Stimulated activated CD8-positive, alpha-beta memory T cell treated with anti-CD3 and anti-CD28 coated beads, Interleukin-12 subunit alpha, Interleukin-12 subunit beta, amount 100 ng/mL, for 4 hours (primary cell): Measurements from ENCODE around the gene LRRTM2.
"Not testable (repeated sequence)": the region's sequence is repeated elsewhere in the genome, so short reads cannot be mapped to it uniquely, and the experiment has no call there.

Experiments
- DNase-seq: peaks from one replicate; pipeline ENCODE4 v3.0.0-alpha.2; 2020; ENCODE audit warnings: low read depth

Gene LRRTM2

GRCh38 chr5:138874771-138875551 is at the start of gene LRRTM2:
TSS of gene LRRTM2 (minus strand) at chr5:138875335. CDS start at chr5:138874911, 424 bp downstream.
- no peak for DNase-seq

GRCh38 chr5:138922494-138922893 is 47.4 kb upstream of the LRRTM2 start:
- DNase-seq, result no peak

- not testable (repeated sequence) for DNase-seq
These were observed 46.2 kb upstream of the LRRTM2 start for GRCh38 chr5:138921362-138921761.

GRCh38 chr5:138920181-138920580 is 45.0 kb upstream of the LRRTM2 start:
- no peak for DNase-seq

- DNase-seq, result no peak
These were observed 43.6 kb upstream of the LRRTM2 start for GRCh38 chr5:138918686-138919085.

- DNase-seq, result no peak
These were observed 39.2 kb upstream of the LRRTM2 start for GRCh38 chr5:138914338-138914737.

- no peak for DNase-seq
These were observed 38.6 kb upstream of the LRRTM2 start for GRCh38 chr5:138913773-138914172.

- no peak for DNase-seq
These were observed 37.0 kb upstream of the LRRTM2 start for GRCh38 chr5:138912093-138912492.

GRCh38 chr5:138911441-138911840 is 36.3 kb upstream of the LRRTM2 start:
- DNase-seq, result no peak

- no peak for DNase-seq
These were observed 35.5 kb upstream of the LRRTM2 start for GRCh38 chr5:138910546-138911185.

GRCh38 chr5:138909734-138910133 is 34.6 kb upstream of the LRRTM2 start:
- DNase-seq, result no peak

GRCh38 chr5:138905541-138905940 is 30.4 kb upstream of the LRRTM2 start:
- DNase-seq, result no peak

GRCh38 chr5:138903130-138903775 is 28.1 kb upstream of the LRRTM2 start:
- DNase-seq, result no peak

GRCh38 chr5:138901716-138902115 is 26.6 kb upstream of the LRRTM2 start:
- DNase-seq, result no peak

- DNase-seq, result no peak
These were observed 25.3 kb upstream of the LRRTM2 start for GRCh38 chr5:138900281-138900965.

GRCh38 chr5:138898742-138899141 is 23.6 kb upstream of the LRRTM2 start:
- no peak for DNase-seq

GRCh38 chr5:138898299-138898698 is 23.2 kb upstream of the LRRTM2 start:
- DNase-seq, result no peak

GRCh38 chr5:138895918-138896317 is 20.8 kb upstream of the LRRTM2 start:
- no peak for DNase-seq

GRCh38 chr5:138890644-138891043 is 15.5 kb upstream of the LRRTM2 start:
- no peak for DNase-seq

GRCh38 chr5:138889994-138890393 is 14.9 kb upstream of the LRRTM2 start:
- DNase-seq, result no peak

- no peak for DNase-seq
These were observed 9.4 kb upstream of the LRRTM2 start for GRCh38 chr5:138884554-138884953.

GRCh38 chr5:138884094-138884493 is 9.0 kb upstream of the LRRTM2 start:
- DNase-seq, result no peak

- DNase-seq, result no peak
These were observed 8.1 kb upstream of the LRRTM2 start for GRCh38 chr5:138883211-138883610.
